MCF 10A (cell line): ENCODE data around the gene DHRS1. TPM values are rescaled to one million over a fixed set of nuclear protein-coding genes. Genes with fewer than 3 reads are reported as not detected.

ENCODE experiments used
- BruUV-seq: library from RNA; stranded (reverse); fragments of 400-500 nt; replicated peaks from 2 replicates; lab custom pipeline; 2021; lab: Mats Ljungman, UMichigan
- CTCF ChIA-PET: fragments of 300-600 bp; sonication (Branson Sonifier 250); formaldehyde crosslinking; extraction: SDS; loops from one replicate; lab custom pipeline; 2021; ENCODE audit warnings: antibody characterized with exemption, inconsistent platforms; lab: Yijun Ruan, JAX
- POLR2A ChIA-PET: fragments of 300-600, 350-650 bp; sonication (Branson Sonifier 250); formaldehyde crosslinking; extraction: SDS; loops from one replicate; lab custom pipeline; 2020; ENCODE audit warnings: antibody characterized with exemption, inconsistent platforms; lab: Yijun Ruan, JAX
- DNase-seq: peaks from one replicate; pipeline ENCODE4 v3.0.0-alpha.2; 2018; ENCODE audit not compliant: unreplicated experiment
- H3K27ac Mint-ChIP-seq: one replicate; pipeline ENCODE4 v1.8.0; 2022; ENCODE audit warnings: mild to moderate bottlenecking, low read depth, mixed read lengths; ENCODE audit not compliant: unreplicated experiment
- H3K27me3 Mint-ChIP-seq: one replicate; pipeline ENCODE4 v1.8.0; 2022; ENCODE audit warnings: mixed read lengths; ENCODE audit not compliant: insufficient read depth, unreplicated experiment
- H3K36me3 Mint-ChIP-seq: one replicate; pipeline ENCODE4 v1.8.0; 2022; ENCODE audit warnings: mild to moderate bottlenecking, moderate library complexity, mixed read lengths; ENCODE audit not compliant: insufficient read depth, unreplicated experiment
- H3K4me1 Mint-ChIP-seq: one replicate; pipeline ENCODE4 v1.8.0; 2022; ENCODE audit warnings: mixed read lengths; ENCODE audit not compliant: insufficient read depth, unreplicated experiment
- H3K4me3 Mint-ChIP-seq: one replicate; pipeline ENCODE4 v1.8.0; 2022; ENCODE audit warnings: mild to moderate bottlenecking, moderate library complexity, mixed read lengths; ENCODE audit not compliant: unreplicated experiment
- H3K9me3 Mint-ChIP-seq: one replicate; pipeline ENCODE4 v1.8.0; 2022; ENCODE audit warnings: mixed read lengths; ENCODE audit not compliant: unreplicated experiment
- intact Hi-C: fragments of 100-400 bp; cut with micrococcal nuclease; formaldehyde crosslinking; loops from 2 replicates; pipeline ENCODE4 v1.14.1; 2022
- total RNA-seq: library from RNA; stranded (reverse); gene quantifications from 2 replicates; pipeline ENCODE4 v1.2.3, GENCODE V29; 2022
- TF ChIP-seq, protein P1 (sequence below): fragments of 200-600 bp; IDR thresholded peaks from one replicate; pipeline ENCODE4 v1.8.0; 2022; ENCODE audit warnings: antibody characterized with exemption, mild to moderate bottlenecking; ENCODE audit not compliant: unreplicated experiment

DHRS1 gene
- total RNA-seq, 1 experiment from 2014 or later = 29.7 TPM

DNA sequence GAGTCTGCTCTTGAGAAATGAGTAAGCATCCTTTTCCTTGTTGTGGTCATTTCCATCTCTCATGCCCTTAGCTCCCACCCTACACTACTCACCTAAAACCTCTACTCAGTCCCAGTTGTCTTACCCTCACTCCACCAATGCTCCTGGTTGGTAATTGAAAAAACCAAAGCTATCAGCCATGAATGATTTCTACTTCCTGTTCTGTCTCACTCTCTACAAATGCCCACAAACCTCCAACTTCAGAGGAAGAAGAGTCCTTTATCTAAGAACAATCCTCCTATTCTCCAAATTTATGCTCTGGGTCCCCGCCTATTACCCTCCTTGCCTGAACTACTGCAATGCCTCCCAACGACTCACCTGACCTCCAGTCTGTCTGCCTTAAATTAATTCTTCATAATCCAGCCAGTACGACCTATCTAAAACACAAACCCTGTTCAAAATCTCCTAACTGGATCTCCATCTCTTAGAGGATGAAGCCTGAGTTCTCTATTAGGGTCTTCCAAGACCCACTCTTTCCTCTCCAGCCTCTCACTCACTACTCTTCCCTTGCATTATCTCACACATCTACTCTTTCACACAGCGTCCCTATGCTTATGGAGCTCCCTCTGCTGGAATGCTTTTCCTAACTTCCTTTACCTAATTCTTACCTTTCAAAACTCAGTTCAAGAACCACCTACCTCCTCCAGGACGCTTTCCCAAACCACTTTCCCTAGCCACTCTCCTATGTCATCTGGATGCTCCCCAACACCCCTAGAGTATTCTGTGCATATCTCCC is 2.2 kb downstream of the DHRS1 start:
- Mint-ChIP-seq H3K27ac (peak overlapping the region; percentile 11), H3K27me3 (no peaks in the 10 kb centered on the region), H3K4me3 (peak overlapping the region; percentile 22), H3K9me3 (no peaks in the 10 kb centered on the region), H3K36me3 (peaks cover 64% of the 10 kb centered on the region), H3K4me1 (peaks cover 33% of the 10 kb centered on the region)
- intact Hi-C loops = loop anchor here (1.0 to 5.0 kb wide), 4 partner anchors 26 to 190 kb away; partner anchors contain the start of genes MDP1 and RABGGTA
- DNase-seq = peak; percentile 71
- TF ChIP-seq, protein P1, sequence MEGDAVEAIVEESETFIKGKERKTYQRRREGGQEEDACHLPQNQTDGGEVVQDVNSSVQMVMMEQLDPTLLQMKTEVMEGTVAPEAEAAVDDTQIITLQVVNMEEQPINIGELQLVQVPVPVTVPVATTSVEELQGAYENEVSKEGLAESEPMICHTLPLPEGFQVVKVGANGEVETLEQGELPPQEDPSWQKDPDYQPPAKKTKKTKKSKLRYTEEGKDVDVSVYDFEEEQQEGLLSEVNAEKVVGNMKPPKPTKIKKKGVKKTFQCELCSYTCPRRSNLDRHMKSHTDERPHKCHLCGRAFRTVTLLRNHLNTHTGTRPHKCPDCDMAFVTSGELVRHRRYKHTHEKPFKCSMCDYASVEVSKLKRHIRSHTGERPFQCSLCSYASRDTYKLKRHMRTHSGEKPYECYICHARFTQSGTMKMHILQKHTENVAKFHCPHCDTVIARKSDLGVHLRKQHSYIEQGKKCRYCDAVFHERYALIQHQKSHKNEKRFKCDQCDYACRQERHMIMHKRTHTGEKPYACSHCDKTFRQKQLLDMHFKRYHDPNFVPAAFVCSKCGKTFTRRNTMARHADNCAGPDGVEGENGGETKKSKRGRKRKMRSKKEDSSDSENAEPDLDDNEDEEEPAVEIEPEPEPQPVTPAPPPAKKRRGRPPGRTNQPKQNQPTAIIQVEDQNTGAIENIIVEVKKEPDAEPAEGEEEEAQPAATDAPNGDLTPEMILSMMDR = peak; percentile 43
- ChIA-PET CTCF (interaction anchor here (0.6 to 11.2 kb wide), 33 partner anchors 8 to 976 kb away, joined by 3 to 414 read pairs (median 4); partner anchors contain the start of genes CHMP4A, CIDEB, GMPR2 and IRF9), POLR2A (interaction anchor here (0.5 to 7.6 kb wide), 24 partner anchors 8 to 189 kb away, joined by 3 to 187 read pairs (median 4); partner anchors contain the start of genes CHMP4A, CIDEB, DCAF11 and GMPR2)
- BruUV-seq = no TSS peak

DNA sequence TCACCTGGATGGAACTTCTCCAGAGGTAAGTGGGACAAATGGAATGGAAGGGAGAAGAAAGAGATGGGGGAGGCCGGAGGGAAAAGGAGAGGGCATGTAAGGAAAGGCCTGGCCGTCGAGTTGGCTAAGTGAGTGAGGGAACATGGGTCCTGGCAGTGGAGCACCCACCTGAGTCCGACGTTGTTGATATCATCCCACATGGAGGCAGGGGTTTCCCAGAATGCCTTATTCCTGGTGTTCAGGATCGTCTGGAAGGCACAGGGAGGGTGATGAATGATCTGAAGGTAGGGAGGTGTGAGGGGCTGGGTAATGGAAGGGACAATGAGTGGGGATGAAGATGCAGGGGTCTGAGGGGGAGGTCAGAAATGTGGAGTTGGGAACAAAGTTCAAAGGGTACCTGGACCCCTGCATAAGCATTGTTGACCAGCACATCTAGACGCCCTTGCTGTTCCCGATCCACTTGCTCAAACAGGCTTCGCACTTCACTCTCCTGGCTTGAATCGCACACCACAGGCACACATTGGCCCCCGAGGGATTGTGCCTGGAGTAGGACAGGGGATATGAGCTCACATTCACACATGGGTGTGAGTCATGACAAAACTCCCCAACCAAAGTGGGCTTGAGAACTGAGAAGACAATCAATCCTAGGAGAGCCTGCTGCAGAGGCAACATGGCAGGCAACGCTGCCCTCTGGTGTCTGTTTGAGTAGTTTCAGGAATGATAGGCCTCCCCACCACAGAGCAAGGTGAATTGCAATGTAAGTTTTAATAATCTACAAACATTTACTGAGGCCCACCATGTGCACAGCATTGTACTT is 3.0 kb downstream of the DHRS1 start:
- CTCF ChIA-PET = interaction anchor here (0.6 to 11.2 kb wide), 28 partner anchors 9 to 975 kb away, joined by 3 to 414 read pairs (median 6); partner anchors contain the start of genes CHMP4A, CIDEB, GMPR2 and IRF9
- H3K27me3 Mint-ChIP-seq = no peaks in the 10 kb centered on the region
- no TSS peak for BruUV-seq
- TF ChIP-seq, protein P1 = peak; percentile 71
- peak; percentile 93 for DNase-seq
- no peaks in the 10 kb centered on the region for H3K9me3 Mint-ChIP-seq
- intact Hi-C loops = loop anchor here (1.0 to 5.0 kb wide), 4 partner anchors 25 to 189 kb away; partner anchors contain the start of genes MDP1 and RABGGTA
- peak overlapping the region; percentile 11 for H3K27ac Mint-ChIP-seq
- H3K4me3 Mint-ChIP-seq = peak overlapping the region; percentile 46
- POLR2A ChIA-PET = interaction anchor here (0.5 to 7.6 kb wide), 22 partner anchors 9 to 685 kb away, joined by 3 to 187 read pairs (median 6); partner anchors contain the start of genes CHMP4A, CIDEB, DCAF11 and GMPR2
- H3K4me1 Mint-ChIP-seq = peaks cover 33% of the 10 kb centered on the region
- peaks cover 61% of the 10 kb centered on the region for H3K36me3 Mint-ChIP-seq

DNA sequence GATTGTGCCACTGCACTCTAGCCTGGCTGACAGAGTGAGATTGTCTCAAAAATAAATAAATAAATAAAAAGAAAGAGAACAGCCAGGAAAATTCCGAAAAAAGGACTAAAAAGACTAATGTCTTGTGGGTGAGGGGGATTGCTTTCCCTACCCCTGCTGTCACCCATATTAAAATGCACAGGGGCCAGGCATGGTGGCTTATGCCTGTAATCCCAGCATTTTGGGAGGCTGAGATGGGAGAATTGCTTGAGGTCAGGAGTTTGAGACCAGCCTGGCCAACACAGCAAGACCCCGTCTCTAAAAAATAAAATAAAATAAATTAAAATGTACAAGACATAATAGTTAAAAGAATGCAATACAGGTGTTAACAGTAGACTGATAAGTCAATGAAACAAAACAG is 6.1 kb downstream of the DHRS1 start:
- intact Hi-C loops = no loop called here
- no peaks in the 10 kb centered on the region for H3K9me3 Mint-ChIP-seq
- no peaks in the 10 kb centered on the region for H3K27me3 Mint-ChIP-seq
- H3K27ac Mint-ChIP-seq = no peak overlapping the region
- BruUV-seq = no TSS peak
- ChIA-PET POLR2A (interaction anchor here (1.6 to 4.5 kb wide), 3 partner anchors 11 to 22 kb away, joined by 5 to 33 read pairs (median 13); partner anchors contain the start of gene RABGGTA), CTCF (interaction anchor here (0.7 to 5.5 kb wide), 8 partner anchors 9 to 51 kb away, joined by 3 to 39 read pairs (median 6); partner anchors contain the start of genes CIDEB, LTB4R2, RABGGTA and TINF2)
- H3K4me3 Mint-ChIP-seq = no peak overlapping the region
- TF ChIP-seq, protein P1 = no peak
- H3K36me3 Mint-ChIP-seq = peaks cover 68% of the 10 kb centered on the region
- H3K4me1 Mint-ChIP-seq = peaks cover 22% of the 10 kb centered on the region
- no peak for DNase-seq
